Stimulated activated memory B cell treated with anti-CD40 and anti-IgM and Interleukin-4, amounts not matched to agents 10 μg/mL and 1 μg/mL and 100 μg/mL, for 72 hours (primary cell): Measurements from ENCODE around the gene GFER.
"Not testable (repeated sequence)": the region's sequence is repeated elsewhere in the genome, so short reads cannot be mapped to it uniquely, and the experiment has no call there.

ENCODE experiments used
- ATAC-seq: fragments of 150-1000 bp; cut with Tn5 transposase; 2 replicates; pipeline ENCODE4 v1.10.0; 2021
- H3K27ac Mint-ChIP-seq: one replicate; pipeline ENCODE4 v1.8.0; 2022; ENCODE audit warnings: mild to moderate bottlenecking, mixed read lengths
- H3K27me3 Mint-ChIP-seq: one replicate; pipeline ENCODE4 v1.8.0; 2022; ENCODE audit warnings: mixed read lengths
- H3K36me3 Mint-ChIP-seq: one replicate; pipeline ENCODE4 v1.8.0; 2022; ENCODE audit warnings: mixed read lengths
- H3K4me1 Mint-ChIP-seq: one replicate; pipeline ENCODE4 v1.8.0; 2022; ENCODE audit warnings: mixed read lengths
- H3K4me3 Mint-ChIP-seq: one replicate; pipeline ENCODE4 v1.8.0; 2022; ENCODE audit warnings: mild to moderate bottlenecking, moderate library complexity, mixed read lengths
- H3K9me3 Mint-ChIP-seq: one replicate; pipeline ENCODE4 v1.8.0; 2022; ENCODE audit warnings: mixed read lengths

Gene GFER

DNA sequence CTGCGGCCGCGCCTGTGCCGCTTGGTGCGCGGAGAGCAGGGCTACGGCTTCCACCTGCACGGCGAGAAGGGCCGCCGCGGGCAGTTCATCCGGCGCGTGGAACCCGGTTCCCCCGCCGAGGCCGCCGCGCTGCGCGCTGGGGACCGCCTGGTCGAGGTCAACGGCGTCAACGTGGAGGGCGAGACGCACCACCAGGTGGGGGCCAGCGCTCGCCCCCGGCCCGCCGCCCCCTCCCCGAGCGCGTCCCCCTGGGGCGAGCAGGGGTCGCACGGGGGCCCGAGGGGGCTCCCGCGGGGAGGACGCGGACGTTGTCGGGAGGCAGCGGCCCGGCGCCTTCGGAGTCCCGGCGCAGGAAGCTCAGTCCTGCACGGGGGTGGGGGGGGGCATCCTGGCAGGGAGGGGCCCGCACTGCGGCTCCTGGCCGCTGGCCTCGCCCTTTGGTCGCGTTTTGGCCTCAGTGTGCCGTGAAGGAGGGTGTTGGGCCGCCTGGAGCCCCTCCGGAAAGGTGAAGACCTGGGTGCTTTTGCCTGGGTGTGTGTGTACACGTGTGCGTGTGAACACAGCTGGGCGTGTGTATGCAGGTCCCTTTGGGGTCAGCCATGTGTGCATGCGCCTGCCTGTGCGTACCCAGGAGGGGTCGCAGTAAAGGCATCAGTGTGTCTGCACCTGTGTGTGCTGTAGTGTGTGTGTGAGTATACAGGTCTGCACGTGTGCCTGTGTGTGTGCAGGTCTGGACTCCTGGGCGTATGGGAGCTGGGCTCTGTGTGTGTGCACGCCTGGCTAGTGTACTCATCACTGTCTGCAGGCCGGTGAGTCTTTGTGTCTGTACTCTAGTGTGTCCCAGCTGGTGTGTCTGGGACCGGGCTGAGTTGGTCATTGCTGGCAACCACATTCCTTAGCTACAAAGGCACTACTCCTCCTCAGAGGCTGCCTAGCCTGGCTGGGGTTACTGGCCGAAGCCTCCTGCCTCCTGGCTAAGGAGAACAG lies 43.3 kb downstream of the GFER start:
- Mint-ChIP-seq H3K4me3 (peak overlapping the region; percentile 58), H3K27me3 (peaks cover 64% of the 10 kb centered on the region), H3K36me3 (no peaks in the 10 kb centered on the region), H3K4me1 (peaks cover 30% of the 10 kb centered on the region), H3K27ac (no peak overlapping the region), H3K9me3 (no peaks in the 10 kb centered on the region)
- peak; percentile 20 for ATAC-seq

DNA sequence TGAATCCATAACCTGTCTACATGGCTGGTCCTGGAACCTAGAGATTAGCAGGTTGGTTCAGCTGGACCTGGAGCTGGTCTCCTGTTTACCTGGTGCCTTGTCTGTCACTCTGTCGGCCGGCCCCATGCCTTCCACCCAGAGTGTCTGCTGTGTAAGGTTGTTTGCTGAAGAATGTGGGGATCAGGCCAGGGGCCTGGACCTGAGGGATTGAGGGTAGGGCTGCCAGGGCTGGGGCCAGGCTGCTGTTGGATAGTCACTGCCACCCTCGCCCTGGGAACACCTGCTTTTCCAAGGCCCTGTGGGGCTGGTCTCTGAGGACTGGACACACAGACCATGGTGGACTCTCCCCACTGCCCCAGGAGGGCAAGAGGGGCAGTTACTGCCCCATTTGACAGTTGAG lies 44.2 kb downstream of the GFER start:
- peaks cover 30% of the 10 kb centered on the region for H3K4me1 Mint-ChIP-seq
- peaks cover 61% of the 10 kb centered on the region for H3K27me3 Mint-ChIP-seq
- ATAC-seq: no peak
- no peaks in the 10 kb centered on the region for H3K9me3 Mint-ChIP-seq
- H3K36me3 Mint-ChIP-seq: no peaks in the 10 kb centered on the region
- no peak overlapping the region for H3K4me3 Mint-ChIP-seq
- no peak overlapping the region for H3K27ac Mint-ChIP-seq

DNA sequence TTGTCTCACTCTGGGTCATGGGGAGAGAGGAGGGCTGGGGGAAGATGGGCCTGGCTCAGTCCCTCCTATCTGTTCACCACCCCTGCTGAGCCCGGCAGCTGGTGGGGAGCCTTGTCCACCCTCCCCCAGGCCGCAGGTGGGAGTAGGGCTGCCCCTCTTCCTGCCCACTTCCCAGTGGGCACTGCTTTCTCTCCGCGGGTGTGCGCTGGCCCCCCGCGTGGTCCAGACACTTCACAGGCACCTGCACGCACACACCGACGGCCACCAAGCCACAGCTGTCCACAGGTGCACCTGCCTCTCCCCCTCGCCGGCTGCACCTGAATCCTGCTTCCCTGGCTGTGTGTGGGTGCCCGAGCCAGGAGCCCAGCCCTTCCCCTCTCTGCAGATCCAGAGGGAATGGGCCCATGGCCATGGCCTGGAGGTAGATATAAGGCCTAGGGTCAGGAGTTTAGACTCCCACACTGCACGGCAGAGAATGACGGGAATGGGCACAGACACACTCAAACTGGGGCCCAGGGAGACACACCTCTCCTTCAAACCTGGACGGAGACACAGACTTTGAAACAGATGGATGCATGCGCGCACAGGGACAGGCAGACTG lies 44.7 kb downstream of the GFER start:
- Mint-ChIP-seq H3K9me3 (no peaks in the 10 kb centered on the region), H3K36me3 (no peaks in the 10 kb centered on the region), H3K27me3 (peaks cover 58% of the 10 kb centered on the region), H3K4me3 (no peak overlapping the region), H3K4me1 (peaks cover 33% of the 10 kb centered on the region), H3K27ac (no peak overlapping the region)
- no peak for ATAC-seq

DNA sequence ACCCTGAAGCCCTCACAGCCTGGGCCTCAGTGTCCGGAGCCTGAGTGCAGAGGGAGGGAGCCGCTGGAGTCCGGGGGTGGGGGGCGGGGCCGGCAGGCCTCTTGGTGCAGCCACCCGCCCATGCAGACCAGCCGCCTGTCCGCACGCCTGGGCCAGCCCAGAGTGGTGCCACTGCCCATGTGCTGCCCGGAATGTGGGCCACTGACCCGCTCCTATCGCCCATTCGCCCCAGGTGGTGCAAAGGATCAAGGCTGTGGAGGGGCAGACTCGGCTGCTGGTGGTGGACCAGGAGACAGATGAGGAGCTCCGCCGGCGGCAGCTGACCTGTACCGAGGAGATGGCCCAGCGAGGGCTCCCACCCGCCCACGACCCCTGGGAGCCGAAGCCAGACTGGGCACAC lies 45.4 kb downstream of the GFER start:
- Mint-ChIP-seq H3K4me3 (no peak overlapping the region), H3K9me3 (no peaks in the 10 kb centered on the region), H3K27ac (no peak overlapping the region), H3K27me3 (peaks cover 53% of the 10 kb centered on the region), H3K36me3 (no peaks in the 10 kb centered on the region), H3K4me1 (peaks cover 31% of the 10 kb centered on the region)
- no peak for ATAC-seq

DNA sequence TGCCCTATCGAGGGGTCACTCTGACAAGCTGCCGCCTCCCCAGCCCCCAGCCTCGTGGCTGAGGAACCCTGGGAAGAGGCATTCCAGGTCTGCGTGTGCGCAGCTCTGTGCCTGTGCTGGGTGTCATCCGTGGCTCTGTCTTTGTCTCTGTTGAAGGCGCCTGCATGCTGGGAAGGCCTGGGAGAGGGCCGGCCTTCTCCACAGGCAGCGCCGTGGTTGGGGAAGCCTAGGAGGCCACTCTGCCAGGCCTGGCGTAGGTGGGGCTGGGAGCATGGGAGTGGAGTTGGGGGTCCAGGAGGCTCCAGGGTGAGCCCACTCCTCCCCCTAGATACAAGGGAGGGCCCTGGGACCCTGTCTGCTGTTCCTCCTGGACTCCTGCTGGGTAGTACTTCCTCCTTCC lies 46.0 kb downstream of the GFER start:
- peaks cover 29% of the 10 kb centered on the region for H3K4me1 Mint-ChIP-seq
- H3K27me3 Mint-ChIP-seq: peaks cover 52% of the 10 kb centered on the region
- no peak overlapping the region for H3K27ac Mint-ChIP-seq
- H3K9me3 Mint-ChIP-seq: no peaks in the 10 kb centered on the region
- no peaks in the 10 kb centered on the region for H3K36me3 Mint-ChIP-seq
- no peak overlapping the region for H3K4me3 Mint-ChIP-seq
- ATAC-seq: no peak

DNA sequence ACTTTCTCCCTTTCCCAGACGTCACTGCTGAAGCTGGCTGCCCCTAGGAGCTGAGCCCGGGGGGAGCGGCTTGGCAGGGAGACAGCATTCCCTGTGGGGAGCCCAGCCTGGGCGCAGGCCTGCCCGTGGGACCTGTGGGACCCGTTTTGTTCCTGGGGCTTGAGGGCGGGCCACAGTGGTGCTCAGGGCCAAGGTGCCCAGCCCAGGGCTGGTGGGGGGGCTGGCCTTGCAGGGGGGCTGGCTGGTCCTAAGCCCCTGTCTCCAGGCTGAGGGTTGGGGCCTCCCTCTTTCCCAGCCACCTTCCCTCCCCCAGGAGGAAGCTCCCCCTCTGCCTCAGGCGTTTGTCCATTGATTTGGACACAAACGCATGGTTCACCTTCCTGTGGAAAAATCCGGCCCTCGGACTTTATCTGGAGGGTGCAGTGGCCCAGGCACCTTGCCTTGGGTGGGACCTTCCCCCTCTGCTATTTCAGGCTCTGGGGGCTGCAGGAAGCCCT lies 47.1 kb downstream of the GFER start:
- Mint-ChIP-seq H3K27me3 (peaks cover 41% of the 10 kb centered on the region), H3K36me3 (no peaks in the 10 kb centered on the region), H3K9me3 (no peaks in the 10 kb centered on the region), H3K4me1 (peaks cover 23% of the 10 kb centered on the region), H3K27ac (no peak overlapping the region), H3K4me3 (no peak overlapping the region)
- ATAC-seq: no peak

DNA sequence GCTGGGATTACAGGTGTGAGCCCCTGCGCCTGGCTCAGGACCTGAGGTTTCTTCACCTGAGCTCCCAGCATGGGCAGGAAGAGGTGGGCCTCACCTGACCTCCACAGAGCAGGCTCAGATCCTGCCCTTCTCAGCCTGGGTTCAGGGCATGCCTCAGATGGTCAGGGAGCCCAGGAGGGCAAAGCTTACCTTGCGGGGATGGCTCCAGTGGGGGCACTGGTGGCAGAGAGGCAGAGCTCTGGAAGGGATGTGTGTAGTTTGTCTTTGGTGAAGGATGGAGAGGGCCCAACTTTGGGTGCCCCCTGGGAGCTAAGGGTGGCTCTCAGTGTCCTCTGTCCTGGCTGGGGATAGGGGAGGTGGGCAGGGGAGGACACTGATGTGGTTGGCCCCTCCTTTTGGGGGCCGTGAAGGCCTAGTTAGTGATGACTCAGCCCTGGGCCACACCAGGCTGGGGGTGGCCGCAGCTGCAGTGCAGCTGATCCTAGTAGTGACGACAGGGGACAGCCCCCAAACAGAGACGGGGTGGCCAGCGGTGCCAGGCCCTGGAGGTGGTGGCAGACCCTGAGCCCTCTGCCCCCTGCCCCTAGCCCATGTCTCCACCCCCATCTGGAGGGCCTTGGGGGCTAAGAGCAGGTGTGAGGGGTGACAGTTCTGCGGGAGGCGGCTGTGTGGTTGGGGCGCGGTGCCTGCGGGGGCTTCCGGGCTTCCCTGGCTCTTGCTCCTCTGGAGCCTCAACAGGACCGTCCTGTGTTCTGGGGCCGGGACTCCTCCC lies 48.5 kb downstream of the GFER start:
- Mint-ChIP-seq H3K4me1 (peaks cover 21% of the 10 kb centered on the region), H3K27ac (no peak overlapping the region), H3K9me3 (no peaks in the 10 kb centered on the region), H3K36me3 (no peaks in the 10 kb centered on the region), H3K4me3 (no peak overlapping the region), H3K27me3 (peaks cover 51% of the 10 kb centered on the region)
- peak; percentile 42 for ATAC-seq

DNA sequence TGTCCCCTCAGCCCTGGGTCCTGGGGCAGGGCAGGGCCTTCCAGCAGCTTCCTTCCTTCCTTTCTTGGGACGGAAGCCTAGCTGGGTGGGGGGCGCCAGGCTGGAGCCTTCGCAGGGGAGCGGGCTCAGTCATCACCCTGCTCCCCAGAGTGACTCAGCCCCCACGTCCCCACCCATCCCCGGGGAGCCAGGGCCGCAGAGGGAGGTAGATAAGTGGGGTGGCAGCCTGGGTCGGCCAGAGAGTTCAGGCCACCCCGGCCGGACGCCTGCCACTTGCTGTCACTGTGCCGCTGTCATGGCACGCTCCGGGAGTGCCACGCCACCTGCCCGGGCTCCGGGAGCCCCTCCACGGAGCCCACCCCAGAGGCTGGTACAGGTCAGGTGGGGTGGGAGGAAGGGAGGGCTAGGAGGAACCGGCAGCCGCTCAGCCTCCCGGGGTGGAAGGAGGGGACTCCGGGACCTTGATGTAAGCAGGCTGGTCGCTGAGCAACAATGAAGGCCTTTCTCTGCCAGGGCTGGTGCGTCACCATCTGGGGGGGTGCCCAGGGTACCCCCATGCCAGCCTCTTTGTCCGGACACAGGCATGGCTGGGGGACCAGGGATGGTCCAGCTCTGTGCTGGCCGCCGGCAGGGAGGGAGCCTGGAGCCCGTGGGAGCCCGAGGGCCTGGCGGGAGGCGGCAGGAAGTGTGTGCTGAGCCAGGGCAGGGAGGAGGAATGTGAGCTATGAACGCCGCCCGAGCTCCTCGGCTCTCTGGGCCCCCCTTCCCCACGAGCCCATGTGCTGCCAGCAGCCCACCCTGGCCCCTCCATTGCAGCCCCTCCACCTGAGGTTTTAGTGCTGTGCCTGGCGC lies 49.3 kb downstream of the GFER start:
- Mint-ChIP-seq H3K27ac (peak overlapping the region; percentile 59), H3K4me3 (no peak overlapping the region)
- ATAC-seq: peak; percentile 22

DNA sequence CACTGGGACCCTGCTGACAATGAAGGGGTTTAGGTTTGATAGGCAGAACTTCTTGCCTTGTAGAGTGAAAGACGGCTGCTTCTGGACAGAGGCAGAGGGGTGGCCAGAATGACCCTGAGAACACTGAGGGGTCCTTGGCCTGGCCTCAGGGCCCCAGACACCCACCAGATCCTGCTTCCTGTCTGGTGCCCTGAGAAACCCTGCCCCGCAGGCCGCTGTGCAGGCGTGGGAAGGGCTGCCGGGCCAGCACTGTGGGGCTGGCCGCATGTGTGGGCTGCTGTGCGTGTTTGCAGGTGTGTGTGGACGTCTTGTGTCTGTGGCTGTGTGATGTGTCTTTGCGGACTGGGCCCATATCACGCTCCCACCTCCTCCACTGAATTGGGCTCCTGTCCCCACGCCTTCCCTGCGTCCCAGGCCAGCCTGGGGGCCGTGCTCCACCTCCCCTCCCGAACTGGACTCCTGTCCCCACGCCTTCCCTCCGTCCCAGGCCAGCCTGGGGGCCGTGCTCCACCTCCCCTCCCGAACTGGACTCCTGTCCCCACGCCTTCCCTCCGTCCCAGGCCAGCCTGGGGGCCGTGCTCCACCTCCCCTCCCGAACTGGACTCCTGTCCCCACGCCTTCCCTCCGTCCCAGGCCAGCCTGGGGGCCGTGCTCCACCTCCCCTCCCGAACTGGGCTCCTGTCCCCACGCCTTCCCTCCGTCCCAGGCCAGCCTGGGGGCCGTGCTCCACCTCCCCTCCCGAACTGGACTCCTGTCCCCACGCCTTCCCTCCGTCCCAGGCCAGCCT lies 50.1 kb downstream of the GFER start:
- not testable (repeated sequence) for ATAC-seq, H3K9me3 Mint-ChIP-seq, H3K4me3 Mint-ChIP-seq, H3K36me3 Mint-ChIP-seq
- Mint-ChIP-seq H3K27ac (peak overlapping the region; percentile 59), H3K27me3 (peaks cover 49% of the 10 kb centered on the region), H3K4me1 (peaks cover 23% of the 10 kb centered on the region)

More for the DNA sequence above, 49.3 kb downstream of the GFER start:
- no peaks in the 10 kb centered on the region for H3K36me3 Mint-ChIP-seq
- H3K27me3 Mint-ChIP-seq: peaks cover 52% of the 10 kb centered on the region
- peaks cover 21% of the 10 kb centered on the region for H3K4me1 Mint-ChIP-seq
- H3K9me3 Mint-ChIP-seq: no peaks in the 10 kb centered on the region

DNA sequence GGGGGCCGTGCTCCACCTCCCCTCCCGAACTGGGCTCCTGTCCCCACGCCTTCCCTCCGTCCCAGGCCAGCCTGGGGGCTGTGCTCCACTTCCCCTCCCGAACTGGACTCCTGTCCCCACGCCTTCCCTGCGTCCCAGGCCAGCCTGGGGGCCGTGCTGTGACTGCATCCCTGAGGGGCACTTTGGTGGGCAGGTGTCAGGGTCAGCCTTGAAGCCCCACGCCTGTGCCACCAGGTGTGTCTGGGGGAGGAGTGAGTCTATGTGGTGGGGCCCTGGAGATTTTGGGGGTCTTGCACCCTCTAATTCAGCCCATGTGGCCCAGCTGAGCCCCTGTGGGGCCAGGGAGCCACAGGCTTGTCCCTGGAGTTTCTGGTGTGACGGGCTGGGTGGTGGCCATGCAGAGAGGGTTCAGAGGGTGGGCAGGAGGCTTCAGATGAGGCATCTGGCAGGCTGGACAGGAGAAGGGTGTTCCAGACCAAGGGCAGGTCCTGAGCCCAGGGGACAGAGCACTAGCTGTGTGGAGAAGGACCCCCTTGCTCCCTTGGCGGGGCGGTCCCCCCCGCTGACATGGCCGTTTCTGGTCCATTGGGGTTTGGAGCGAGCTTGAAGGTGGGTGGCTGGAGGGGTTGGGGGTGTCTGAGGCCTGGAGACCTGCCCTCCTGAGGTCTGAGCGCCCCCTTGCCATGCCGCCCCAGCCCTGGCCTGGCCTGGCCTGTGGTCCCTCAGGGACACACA lies 50.9 kb downstream of the GFER start:
- no peak overlapping the region for H3K4me3 Mint-ChIP-seq
- H3K36me3 Mint-ChIP-seq: no peaks in the 10 kb centered on the region
- H3K4me1 Mint-ChIP-seq: peaks cover 26% of the 10 kb centered on the region
- ATAC-seq: no peak
- H3K27ac Mint-ChIP-seq: no peak overlapping the region
- no peaks in the 10 kb centered on the region for H3K9me3 Mint-ChIP-seq
- peaks cover 49% of the 10 kb centered on the region for H3K27me3 Mint-ChIP-seq

DNA sequence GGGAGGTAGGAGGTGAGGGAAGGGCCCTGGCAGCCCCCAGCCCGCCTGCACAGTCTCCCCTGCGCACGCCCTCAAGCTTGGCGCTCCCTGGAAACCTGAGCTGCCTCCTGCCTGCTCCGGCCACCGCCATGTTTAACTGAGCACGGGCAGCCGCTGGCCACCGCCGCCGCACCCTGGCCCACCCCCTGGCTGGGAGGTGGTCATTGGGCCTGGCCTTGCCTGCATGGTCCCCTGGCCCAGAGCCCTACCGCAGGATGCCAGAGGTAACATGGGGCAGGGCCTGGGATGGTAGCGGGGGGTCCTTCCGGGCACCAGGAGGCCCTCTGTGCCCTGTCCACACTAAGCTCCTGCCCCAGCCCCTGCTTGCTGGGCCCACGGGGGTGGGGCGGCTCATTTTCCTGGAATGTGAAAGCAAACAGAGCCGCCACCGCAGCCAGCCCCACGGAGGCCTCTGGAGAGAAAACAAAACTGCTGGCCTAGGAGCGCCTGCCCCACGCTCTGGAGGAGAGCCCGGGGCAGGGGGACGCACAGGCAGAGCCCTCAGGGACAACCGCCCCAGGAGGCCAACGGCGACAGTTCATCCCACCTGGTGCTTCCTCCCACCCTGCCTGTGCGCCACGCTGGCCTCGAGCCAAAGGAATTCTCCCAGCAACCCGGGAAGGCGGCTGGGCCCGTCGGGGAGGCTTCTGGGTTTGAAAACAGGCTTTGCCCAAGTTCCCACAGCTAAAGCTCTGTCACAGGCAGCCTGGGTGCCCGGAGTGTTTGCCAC lies 51.6 kb downstream of the GFER start:
- Mint-ChIP-seq H3K9me3 (no peaks in the 10 kb centered on the region), H3K4me3 (no peak overlapping the region), H3K36me3 (no peaks in the 10 kb centered on the region), H3K27ac (no peak overlapping the region), H3K27me3 (peaks cover 50% of the 10 kb centered on the region), H3K4me1 (peaks cover 26% of the 10 kb centered on the region)
- ATAC-seq: no peak

DNA sequence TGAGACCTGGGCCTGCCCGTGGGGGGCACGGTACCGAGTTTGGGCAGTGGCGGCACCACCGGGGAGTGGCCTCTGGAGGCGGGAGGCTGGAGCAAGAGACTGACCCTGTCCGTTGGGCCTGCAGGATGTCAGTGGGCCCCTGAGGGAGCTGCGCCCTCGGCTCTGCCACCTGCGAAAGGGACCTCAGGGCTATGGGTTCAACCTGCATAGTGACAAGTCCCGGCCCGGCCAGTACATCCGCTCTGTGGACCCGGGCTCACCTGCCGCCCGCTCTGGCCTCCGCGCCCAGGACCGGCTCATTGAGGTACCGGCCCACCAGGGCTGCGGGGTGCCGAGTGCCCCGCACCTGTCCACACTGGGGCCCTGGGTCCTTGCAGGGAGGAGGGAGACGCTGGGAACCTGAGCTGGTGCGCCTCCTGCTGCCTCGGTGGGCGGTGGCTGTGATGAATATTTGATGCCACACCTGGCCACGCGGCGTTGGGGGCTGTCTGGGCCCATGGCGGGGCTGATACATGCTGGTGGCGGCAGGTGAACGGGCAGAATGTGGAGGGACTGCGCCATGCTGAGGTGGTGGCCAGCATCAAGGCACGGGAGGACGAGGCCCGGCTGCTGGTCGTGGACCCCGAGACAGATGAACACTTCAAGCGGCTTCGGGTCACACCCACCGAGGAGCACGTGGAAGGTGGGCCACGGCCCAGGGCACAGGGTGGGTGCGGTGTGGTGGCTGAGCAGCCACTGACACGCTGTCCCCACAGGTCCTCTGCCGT lies 52.4 kb downstream of the GFER start:
- Mint-ChIP-seq H3K4me1 (peaks cover 26% of the 10 kb centered on the region), H3K4me3 (no peak overlapping the region), H3K9me3 (no peaks in the 10 kb centered on the region), H3K36me3 (no peaks in the 10 kb centered on the region), H3K27ac (no peak overlapping the region), H3K27me3 (peaks cover 50% of the 10 kb centered on the region)
- no peak for ATAC-seq
